SK-N-SH (cell line): ENCODE measurements around the gene MTCL1. TPM values are rescaled to one million over a fixed set of nuclear protein-coding genes. Genes with fewer than 3 reads are reported as not detected.

Source experiments
- CTCF ChIA-PET: fragments of 300-600, 350-600 bp; formaldehyde crosslinking; extraction: SDS; loops from one replicate; lab custom pipeline; 2021; lab: Yijun Ruan, JAX
- POLR2A ChIA-PET: fragments of 350-600 bp; sonication (Branson Sonifier 250); formaldehyde crosslinking; extraction: SDS; loops from one replicate; lab custom pipeline; 2020; ENCODE audit warnings: antibody characterized with exemption, inconsistent platforms; lab: Yijun Ruan, JAX
- DNase-seq: peaks from one replicate; pipeline ENCODE4 v3.0.0; 2012
- H2AFZ ChIP-seq: fragments of 200-600 bp; sonication (generic); 2 replicates; pipeline ENCODE4 v1.8.1; 2016; ENCODE audit warnings: antibody characterized with exemption, mild to moderate bottlenecking, low read depth
- H3F3A ChIP-seq: fragments of 200-600 bp; sonication (generic); replicated peaks from 2 replicates; pipeline ENCODE3; 2016; ENCODE audit warnings: antibody characterized with exemption, mild to moderate bottlenecking; ENCODE audit not compliant: insufficient read depth
- H3K27ac ChIP-seq, 2 experiments: fragments of 200-500 bp in 1 of 2; fragments of 200-600 bp in 1 of 2; sonication (Bioruptor generic) in 1 of 2; sonication (generic), shearing (Covaris generic) in 1 of 2; 2 replicates each; pipeline versions ENCODE4 v1.5.1 to v1.6.1; 2014 to 2016; ENCODE audit warnings: low read depth in 2 of 2, inconsistent platforms in 1 of 2, low read length in 1 of 2, mild to moderate bottlenecking in 1 of 2, mixed read lengths in 1 of 2
- H3K27me3 ChIP-seq: fragments of 200-600 bp; sonication (generic), shearing (Covaris generic); 2 replicates; pipeline ENCODE4 v1.6.1; 2016; ENCODE audit warnings: mixed run types; ENCODE audit not compliant: insufficient read depth
- H3K36me3 ChIP-seq, 2 experiments: fragments of 200-500 bp in 1 of 2; fragments of 200-600 bp in 1 of 2; sonication (Bioruptor generic) in 1 of 2; sonication (generic) in 1 of 2; replicated peaks in 1 of 2; 2 replicates each; pipeline versions ENCODE3 to v1.5.1; 2014 to 2016; ENCODE audit warnings: low read length in 1 of 2, mild to moderate bottlenecking in 1 of 2; ENCODE audit not compliant: insufficient read depth in 2 of 2, control insufficient read depth in 1 of 2
- H3K4me1 ChIP-seq, 2 experiments: fragments of 200-500 bp in 1 of 2; fragments of 200-600 bp in 1 of 2; sonication (Bioruptor generic) in 1 of 2; sonication (generic), shearing (Covaris generic) in 1 of 2; 2 replicates each; pipeline versions ENCODE4 v1.5.1 to v1.6.1; 2014 to 2016; ENCODE audit warnings: low read depth in 1 of 2, low read length in 1 of 2, mixed run types in 1 of 2; ENCODE audit not compliant: insufficient read depth in 2 of 2, control insufficient read depth in 1 of 2
- H3K4me2 ChIP-seq: fragments of 200-600 bp; sonication (generic), shearing (Covaris generic); 2 replicates; pipeline ENCODE4 v1.6.1; 2017; ENCODE audit warnings: mixed run types
- H3K4me3 ChIP-seq, 2 experiments: fragments of 200-500 bp in 1 of 2; fragments of 200-600 bp in 1 of 2; sonication (Bioruptor generic) in 1 of 2; sonication (generic), shearing (Covaris generic) in 1 of 2; 2 replicates each; pipeline versions ENCODE4 v1.5.1 to v1.8.1; 2014 to 2016; ENCODE audit warnings: low read depth in 2 of 2, inconsistent platforms in 1 of 2, low read length in 1 of 2, mild to moderate bottlenecking in 1 of 2, mixed read lengths in 1 of 2, moderate library complexity in 1 of 2
- H3K79me2 ChIP-seq: fragments of 200-600 bp; sonication (generic); 2 replicates; pipeline ENCODE4 v1.8.1; 2017; ENCODE audit warnings: mild to moderate bottlenecking; ENCODE audit not compliant: insufficient read depth
- H3K9ac ChIP-seq: fragments of 200-600 bp; sonication (generic); 2 replicates; pipeline ENCODE4 v1.6.1; 2017; ENCODE audit warnings: mixed run types
- H3K9me2 ChIP-seq: fragments of 200-600 bp; sonication (generic); 2 replicates; pipeline ENCODE4 v1.6.1; 2017; ENCODE audit warnings: mixed run types
- H3K9me3 ChIP-seq: fragments of 200-600 bp; sonication (generic); 2 replicates; pipeline ENCODE4 v1.6.1; 2017; ENCODE audit warnings: mixed run types, mild to moderate bottlenecking, moderate library complexity
- H4K20me1 ChIP-seq: fragments of 200-600 bp; sonication (generic); 2 replicates; pipeline ENCODE4 v1.6.1; 2017; ENCODE audit warnings: mild to moderate bottlenecking, mixed run types; ENCODE audit not compliant: insufficient read depth
- ELF1 ChIP-seq: IDR thresholded peaks from 2 replicates; pipeline ENCODE4 v1.4.0; 2012
- FOXJ3 ChIP-seq: sonication (generic); formaldehyde crosslinking; IDR thresholded peaks from 2 replicates; pipeline ENCODE4 v1.5.1; 2020; ENCODE audit warnings: mild to moderate bottlenecking, missing genetic modification reagents
- GABPA ChIP-seq: IDR thresholded peaks from 2 replicates; pipeline ENCODE4 v1.4.0; 2012; ENCODE audit warnings: low read depth, mild to moderate bottlenecking
- GATA2 ChIP-seq: sonication (generic); formaldehyde crosslinking; IDR thresholded peaks from 2 replicates; pipeline ENCODE4 v1.5.0; 2020; ENCODE audit warnings: mild to moderate bottlenecking, missing genetic modification reagents
- IRF3 ChIP-seq: fragments of 150-350 bp; IDR thresholded peaks from 2 replicates; pipeline ENCODE4 v1.6.1; 2016; ENCODE audit warnings: mild to moderate bottlenecking, low read depth, low read length
- NRF1 ChIP-seq: IDR thresholded peaks from 2 replicates; pipeline ENCODE4 v1.6.1; 2012; ENCODE audit warnings: low read depth, mild to moderate bottlenecking, low read length
- RAD21 ChIP-seq: IDR thresholded peaks from 2 replicates; pipeline ENCODE4 v1.6.1; 2012; ENCODE audit warnings: mild to moderate bottlenecking, low read length
- RXRA ChIP-seq: IDR thresholded peaks from 2 replicates; pipeline ENCODE4 v1.4.0; 2012; ENCODE audit warnings: low read depth, mild to moderate bottlenecking, borderline replicate concordance
- TAF1 ChIP-seq: IDR thresholded peaks from 2 replicates; pipeline ENCODE4 v1.6.1; 2012; ENCODE audit warnings: low read depth, mild to moderate bottlenecking, low read length, moderate library complexity, borderline replicate concordance
- TEAD4 ChIP-seq: IDR thresholded peaks from 2 replicates; pipeline ENCODE4 v1.4.0; 2012; ENCODE audit warnings: mild to moderate bottlenecking, borderline replicate concordance; ENCODE audit not compliant: insufficient read depth
- YY1 ChIP-seq: IDR thresholded peaks from 2 replicates; pipeline ENCODE4 v1.4.0; 2012; ENCODE audit warnings: low read depth, mild to moderate bottlenecking
- WGBS: methylation state at CpG from one replicate; pipeline ENCODE4 v1.1.6; 2017; ENCODE audit warnings: low lambda C conversion rate; 5-methylcytosine and 5-hydroxymethylcytosine counted together
- polyA plus RNA-seq, 3 experiments: library from polyadenylated mRNA; depleted of rRNA; stranded (reverse); fragments of >200 nt; gene quantifications; 2 replicates each; pipeline ENCODE4 v1.2.3, GENCODE V29; 2012
- TF ChIP-seq, protein P1 (sequence below): fragments of 150-350 bp; IDR thresholded peaks from 2 replicates; pipeline ENCODE4 v1.6.1; 2017; ENCODE audit warnings: antibody characterized with exemption, low read length, low read depth, borderline replicate concordance
- TF ChIP-seq, protein P2 (sequence below): IDR thresholded peaks from 2 replicates; pipeline ENCODE4 v1.4.0; 2012; ENCODE audit warnings: low read depth
- TF ChIP-seq, protein P3 (sequence below): IDR thresholded peaks from 2 replicates; pipeline ENCODE4 v1.6.1; 2012; ENCODE audit warnings: mild to moderate bottlenecking, low read depth, low read length, moderate library complexity
- TF ChIP-seq, protein P4 (sequence below): IDR thresholded peaks from 2 replicates; pipeline ENCODE4 v1.4.0; 2012; ENCODE audit warnings: low read depth, borderline replicate concordance
- TF ChIP-seq, protein P5 (sequence below): IDR thresholded peaks from 2 replicates; pipeline ENCODE4; 2012

Gene MTCL1
- polyA plus RNA-seq, 1 of the 3 experiments (the other 2 are of a cell fraction), result 33.5 TPM

- H3K4me1 ChIP-seq, result peaks cover 6 to 9% of the 10 kb centered on the region in 2 experiments; a peak in 2 of 4 replicates
Observed at GRCh38 chr18:8726963-8727705, 21.8 kb downstream of the MTCL1 start.

More at GRCh38 chr18:8726963-8727705, 21.8 kb downstream of the MTCL1 start:
- Histone ChIP-seq H3K27ac (0 out of 4 replicates have a peak overlapping the region, but pooled peaks of 1 of the 2 experiments have one; percentile 7), H3K4me3 (no peak overlapping the region), H2AFZ (no peak overlapping the region), H3K9me2 (no peaks in the 10 kb centered on the region), H4K20me1 (0 out of 2 replicates have a peak, but pooled peaks cover 3% of the 10 kb centered on the region), H3K79me2 (peaks cover 73% of the 10 kb centered on the region), H3K36me3 (peaks cover 0 to 22% of the 10 kb centered on the region in 2 experiments), H3K27me3 (no peaks in the 10 kb centered on the region), H3K9me3 (no peaks in the 10 kb centered on the region), H3K9ac (no peak overlapping the region), H3K4me2 (no peak overlapping the region), H3F3A (peaks cover 26% of the 10 kb centered on the region)
- DNase-seq, result no peak
- WGBS, result 91% methylated on average over 4 of the region's 4 CpGs
- ChIA-PET POLR2A (no interaction called here), CTCF (interaction anchor here (1.0 to 1.8 kb wide), 3 partner anchors 10 to 255 kb away, joined by 4 to 5 read pairs (median 5); no protein-coding TSS in a partner anchor)
- TF ChIP-seq ELF1 (no peak), TAF1 (no peak), RAD21 (no peak), IRF3 (no peak), TEAD4 (no peak), NRF1 (no peak), GATA2 (CRISPR knock-in tag) (no peak), FOXJ3 (CRISPR knock-in tag) (no peak), YY1 (no peak), GABPA (no peak), RXRA (no peak)
- TF ChIP-seq, protein P1, sequence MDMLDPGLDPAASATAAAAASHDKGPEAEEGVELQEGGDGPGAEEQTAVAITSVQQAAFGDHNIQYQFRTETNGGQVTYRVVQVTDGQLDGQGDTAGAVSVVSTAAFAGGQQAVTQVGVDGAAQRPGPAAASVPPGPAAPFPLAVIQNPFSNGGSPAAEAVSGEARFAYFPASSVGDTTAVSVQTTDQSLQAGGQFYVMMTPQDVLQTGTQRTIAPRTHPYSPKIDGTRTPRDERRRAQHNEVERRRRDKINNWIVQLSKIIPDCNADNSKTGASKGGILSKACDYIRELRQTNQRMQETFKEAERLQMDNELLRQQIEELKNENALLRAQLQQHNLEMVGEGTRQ, result no peak
- TF ChIP-seq, protein P2, sequence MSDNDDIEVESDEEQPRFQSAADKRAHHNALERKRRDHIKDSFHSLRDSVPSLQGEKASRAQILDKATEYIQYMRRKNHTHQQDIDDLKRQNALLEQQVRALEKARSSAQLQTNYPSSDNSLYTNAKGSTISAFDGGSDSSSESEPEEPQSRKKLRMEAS, result no peak
- TF ChIP-seq, protein P3, sequence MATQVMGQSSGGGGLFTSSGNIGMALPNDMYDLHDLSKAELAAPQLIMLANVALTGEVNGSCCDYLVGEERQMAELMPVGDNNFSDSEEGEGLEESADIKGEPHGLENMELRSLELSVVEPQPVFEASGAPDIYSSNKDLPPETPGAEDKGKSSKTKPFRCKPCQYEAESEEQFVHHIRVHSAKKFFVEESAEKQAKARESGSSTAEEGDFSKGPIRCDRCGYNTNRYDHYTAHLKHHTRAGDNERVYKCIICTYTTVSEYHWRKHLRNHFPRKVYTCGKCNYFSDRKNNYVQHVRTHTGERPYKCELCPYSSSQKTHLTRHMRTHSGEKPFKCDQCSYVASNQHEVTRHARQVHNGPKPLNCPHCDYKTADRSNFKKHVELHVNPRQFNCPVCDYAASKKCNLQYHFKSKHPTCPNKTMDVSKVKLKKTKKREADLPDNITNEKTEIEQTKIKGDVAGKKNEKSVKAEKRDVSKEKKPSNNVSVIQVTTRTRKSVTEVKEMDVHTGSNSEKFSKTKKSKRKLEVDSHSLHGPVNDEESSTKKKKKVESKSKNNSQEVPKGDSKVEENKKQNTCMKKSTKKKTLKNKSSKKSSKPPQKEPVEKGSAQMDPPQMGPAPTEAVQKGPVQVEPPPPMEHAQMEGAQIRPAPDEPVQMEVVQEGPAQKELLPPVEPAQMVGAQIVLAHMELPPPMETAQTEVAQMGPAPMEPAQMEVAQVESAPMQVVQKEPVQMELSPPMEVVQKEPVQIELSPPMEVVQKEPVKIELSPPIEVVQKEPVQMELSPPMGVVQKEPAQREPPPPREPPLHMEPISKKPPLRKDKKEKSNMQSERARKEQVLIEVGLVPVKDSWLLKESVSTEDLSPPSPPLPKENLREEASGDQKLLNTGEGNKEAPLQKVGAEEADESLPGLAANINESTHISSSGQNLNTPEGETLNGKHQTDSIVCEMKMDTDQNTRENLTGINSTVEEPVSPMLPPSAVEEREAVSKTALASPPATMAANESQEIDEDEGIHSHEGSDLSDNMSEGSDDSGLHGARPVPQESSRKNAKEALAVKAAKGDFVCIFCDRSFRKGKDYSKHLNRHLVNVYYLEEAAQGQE, result no peak
- TF ChIP-seq, protein P4, sequence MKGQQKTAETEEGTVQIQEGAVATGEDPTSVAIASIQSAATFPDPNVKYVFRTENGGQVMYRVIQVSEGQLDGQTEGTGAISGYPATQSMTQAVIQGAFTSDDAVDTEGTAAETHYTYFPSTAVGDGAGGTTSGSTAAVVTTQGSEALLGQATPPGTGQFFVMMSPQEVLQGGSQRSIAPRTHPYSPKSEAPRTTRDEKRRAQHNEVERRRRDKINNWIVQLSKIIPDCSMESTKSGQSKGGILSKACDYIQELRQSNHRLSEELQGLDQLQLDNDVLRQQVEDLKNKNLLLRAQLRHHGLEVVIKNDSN, result no peak
- TF ChIP-seq, protein P5, sequence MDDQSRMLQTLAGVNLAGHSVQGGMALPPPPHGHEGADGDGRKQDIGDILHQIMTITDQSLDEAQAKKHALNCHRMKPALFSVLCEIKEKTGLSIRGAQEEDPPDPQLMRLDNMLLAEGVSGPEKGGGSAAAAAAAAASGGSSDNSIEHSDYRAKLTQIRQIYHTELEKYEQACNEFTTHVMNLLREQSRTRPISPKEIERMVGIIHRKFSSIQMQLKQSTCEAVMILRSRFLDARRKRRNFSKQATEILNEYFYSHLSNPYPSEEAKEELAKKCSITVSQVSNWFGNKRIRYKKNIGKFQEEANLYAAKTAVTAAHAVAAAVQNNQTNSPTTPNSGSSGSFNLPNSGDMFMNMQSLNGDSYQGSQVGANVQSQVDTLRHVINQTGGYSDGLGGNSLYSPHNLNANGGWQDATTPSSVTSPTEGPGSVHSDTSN, result no peak
